ENCODE measurements around the gene TENT4A. TPM values are rescaled to one million over a fixed set of nuclear protein-coding genes. Genes with fewer than 3 reads are reported as not detected.

TENT4A gene
- total RNA-seq, 2 experiments from 2014 or later, result 39.0 to 46.1 TPM

- no peaks in the 10 kb centered on the region for H4K20me1 ChIP-seq (ENCODE audit: insufficient read depth, low read length)
- BruUV-seq (replicated peaks), result no TSS peak
- no peak overlapping the region for H3K4me2 ChIP-seq (ENCODE audit: low read length)
- TF ChIP-seq EZH2phosphoT487 (IDR thresholded peaks at IDR 0.05; ENCODE audit: borderline replicate concordance, low read depth, low read length) (no peak), CTCF (conservative IDR thresholded peaks at IDR 0.05; ENCODE audit: low read length) (no peak)
- H3K9me2 ChIP-seq (ENCODE audit: insufficient read depth, low read length), result no peaks in the 10 kb centered on the region
- H2AFZ ChIP-seq (ENCODE audit: low read length), result no peak overlapping the region
- intact Hi-C loops (cut with micrococcal nuclease; ENCODE audit: unreplicated experiment), result no loop called here
- no peak overlapping the region for H3K4me3 ChIP-seq (ENCODE audit: low read depth, low read length, poor library complexity, severe bottlenecking)
- H3K79me2 ChIP-seq (ENCODE audit: insufficient read depth, low read depth, low read length), result no peaks in the 10 kb centered on the region
- no peaks in the 10 kb centered on the region for H3K4me1 ChIP-seq (ENCODE audit: insufficient read depth, low read length, poor library complexity, severe bottlenecking)
- peaks cover 32% of the 10 kb centered on the region for H3K36me3 ChIP-seq (ENCODE audit: insufficient read depth, low read length)
- POLR2A ChIA-PET, result no interaction called here
- no peaks in the 10 kb centered on the region for H3K9me3 ChIP-seq (ENCODE audit: low read length)
- no peak for DNase-seq (ENCODE audit: low spot score)
- no peak overlapping the region for H3K27ac ChIP-seq (ENCODE audit: low read depth, low read length, poor library complexity, severe bottlenecking)
- CTCF ChIA-PET (ENCODE audit: unreplicated experiment), result no interaction called here
Measured at GRCh38 chr5:6759983-6760382, 46.8 kb downstream of the TENT4A start.

- intact Hi-C loops (cut with micrococcal nuclease; ENCODE audit: unreplicated experiment), result no loop called here
- Histone ChIP-seq H3K9me2 (ENCODE audit: insufficient read depth, low read length) (no peaks in the 10 kb centered on the region), H4K20me1 (ENCODE audit: insufficient read depth, low read length) (no peaks in the 10 kb centered on the region), H3K27ac (ENCODE audit: low read depth, low read length, poor library complexity, severe bottlenecking) (no peak overlapping the region), H3K4me3 (ENCODE audit: low read depth, low read length, poor library complexity, severe bottlenecking) (no peak overlapping the region), H3K36me3 (ENCODE audit: insufficient read depth, low read length) (peaks cover 25% of the 10 kb centered on the region), H3K9me3 (ENCODE audit: low read length) (no peaks in the 10 kb centered on the region), H2AFZ (ENCODE audit: low read length) (no peak overlapping the region), H3K79me2 (ENCODE audit: insufficient read depth, low read depth, low read length) (no peaks in the 10 kb centered on the region), H3K4me1 (ENCODE audit: insufficient read depth, low read length, poor library complexity, severe bottlenecking) (no peaks in the 10 kb centered on the region), H3K4me2 (ENCODE audit: low read length) (no peak overlapping the region)
- TF ChIP-seq EZH2phosphoT487 (IDR thresholded peaks at IDR 0.05; ENCODE audit: borderline replicate concordance, low read depth, low read length), result no peak
- no peak for TF ChIP-seq CTCF (conservative IDR thresholded peaks at IDR 0.05; ENCODE audit: low read length)
- CTCF ChIA-PET (ENCODE audit: unreplicated experiment), result no interaction called here
- no peak for DNase-seq (ENCODE audit: low spot score)
- POLR2A ChIA-PET, result no interaction called here
- BruUV-seq (replicated peaks), result no TSS peak
Measured at GRCh38 chr5:6760686-6761085, 47.5 kb downstream of the TENT4A start.

- no peak for TF ChIP-seq EZH2phosphoT487 (IDR thresholded peaks at IDR 0.05; ENCODE audit: borderline replicate concordance, low read depth, low read length)
- Histone ChIP-seq H4K20me1 (ENCODE audit: insufficient read depth, low read length) (no peaks in the 10 kb centered on the region), H3K36me3 (ENCODE audit: insufficient read depth, low read length) (peaks cover 18% of the 10 kb centered on the region; the same call in 1 of the 2 replicates), H3K27ac (ENCODE audit: low read depth, low read length, poor library complexity, severe bottlenecking) (no peak overlapping the region), H3K79me2 (ENCODE audit: insufficient read depth, low read depth, low read length) (no peaks in the 10 kb centered on the region), H3K9me3 (ENCODE audit: low read length) (no peaks in the 10 kb centered on the region), H3K4me1 (ENCODE audit: insufficient read depth, low read length, poor library complexity, severe bottlenecking) (no peaks in the 10 kb centered on the region), H3K4me2 (ENCODE audit: low read length) (no peak overlapping the region), H3K9me2 (ENCODE audit: insufficient read depth, low read length) (no peaks in the 10 kb centered on the region), H3K4me3 (ENCODE audit: low read depth, low read length, poor library complexity, severe bottlenecking) (no peak overlapping the region), H2AFZ (ENCODE audit: low read length) (no peak overlapping the region)
- CTCF ChIA-PET (ENCODE audit: unreplicated experiment), result no interaction called here
- no TSS peak for BruUV-seq (replicated peaks)
- POLR2A ChIA-PET, result no interaction called here
- intact Hi-C loops (cut with micrococcal nuclease; ENCODE audit: unreplicated experiment), result no loop called here
- DNase-seq (ENCODE audit: low spot score), result no peak
Measured at GRCh38 chr5:6761333-6761732, 48.1 kb downstream of the TENT4A start.
